CD4-positive, alpha-beta T cell (primary cell): ENCODE measurements around the gene FKBP1A. TPM values are rescaled to one million over a fixed set of nuclear protein-coding genes. Genes with fewer than 3 reads are reported as not detected.

ENCODE experiments used
- ATAC-seq: fragments of 200-7000 bp; cut with Tn5 transposase; one replicate; pipeline ENCODE4 v1.10.0; 2022; ENCODE audit warnings: mild to moderate bottlenecking; ENCODE audit not compliant: poor library complexity
- CTCF ChIA-PET: fragments of 350-600 bp; sonication (Branson Sonifier 250); formaldehyde crosslinking; loops from one replicate; lab custom pipeline; 2021; ENCODE audit warnings: antibody characterized with exemption, inconsistent platforms; lab: Charles Lee
- POLR2A ChIA-PET: fragments of 350-600 bp; sonication (Branson Sonifier 250); formaldehyde crosslinking; loops from one replicate; lab custom pipeline; 2021; ENCODE audit warnings: antibody characterized with exemption, inconsistent platforms; lab: Charles Lee
- DNase-seq, 14 experiments: peaks; one replicate each; pipeline ENCODE4 v3.0.0-alpha.2; 2013 to 2020; ENCODE audit warnings: mixed read lengths in 2 of 14
- H3K27ac ChIP-seq, 2 donors: one replicate each; pipeline versions ENCODE4 v1.5.1 to v1.7.0; 2013; ENCODE audit warnings: low read length in 2 of 2, low read depth in 1 of 2, mild to moderate bottlenecking in 1 of 2
- H3K27me3 ChIP-seq, 2 experiments: 1 replicate in 1 of 2; 2 replicates in 1 of 2; pipeline versions ENCODE4 v1.6.1 to v1.7.0; 2013; ENCODE audit warnings: low read length in 2 of 2, control low read depth in 1 of 2, mild to moderate bottlenecking in 1 of 2, moderate library complexity in 1 of 2; ENCODE audit not compliant: insufficient read depth in 2 of 2, control insufficient read depth in 1 of 2
- H3K36me3 ChIP-seq: one replicate; pipeline ENCODE4 v1.6.1; 2013; ENCODE audit warnings: low read length, control low read depth; ENCODE audit not compliant: insufficient read depth
- H3K4me1 ChIP-seq: one replicate; pipeline ENCODE4 v1.6.1; 2013; ENCODE audit warnings: low read length, control low read depth; ENCODE audit not compliant: insufficient read depth
- H3K4me3 ChIP-seq: one replicate; pipeline ENCODE4 v1.5.1; 2013; ENCODE audit warnings: mild to moderate bottlenecking, low read length, moderate library complexity
- H3K9me3 ChIP-seq, 2 experiments: 1 replicate in 1 of 2; 2 replicates in 1 of 2; pipeline versions ENCODE4 v1.6.1 to v1.7.0; 2013; ENCODE audit warnings: low read length in 2 of 2, mild to moderate bottlenecking in 2 of 2, control low read depth in 1 of 2, moderate library complexity in 1 of 2; ENCODE audit not compliant: control insufficient read depth in 1 of 2, insufficient read depth in 1 of 2
- H3K27ac Mint-ChIP-seq: one replicate; pipeline ENCODE4 v1.8.0; 2020; ENCODE audit warnings: mixed read lengths
- H3K27me3 Mint-ChIP-seq: one replicate; pipeline ENCODE4 v1.8.0; 2021; ENCODE audit warnings: mixed read lengths
- H3K36me3 Mint-ChIP-seq: one replicate; pipeline ENCODE4 v1.8.0; 2021; ENCODE audit warnings: low read depth, mixed read lengths
- H3K4me1 Mint-ChIP-seq: one replicate; pipeline ENCODE4 v1.8.0; 2021; ENCODE audit warnings: low read depth, mixed read lengths
- H3K4me3 Mint-ChIP-seq: one replicate; pipeline ENCODE4 v1.8.0; 2020; ENCODE audit warnings: mild to moderate bottlenecking, mixed read lengths
- H3K9me3 Mint-ChIP-seq: one replicate; pipeline ENCODE4 v1.8.0; 2020; ENCODE audit warnings: mixed read lengths
- CTCF ChIP-seq: fragments of 200-600 bp; IDR thresholded peaks from one replicate; pipeline ENCODE4 v1.8.0; 2022; ENCODE audit warnings: antibody characterized with exemption, mild to moderate bottlenecking
- intact Hi-C, 2 experiments: fragments of 100-400 bp; cut with DNase I in 1 of 2; cut with micrococcal nuclease in 1 of 2; formaldehyde crosslinking; loops; one replicate each; pipeline versions ENCODE4 v1.15.1 to v1.9.0; 2023 to 2025; cut with DNase I, micrococcal nuclease
- total RNA-seq, 174 experiments: library from RNA in 2 of 174; stranded (reverse) in 2 of 174; gene quantifications; one replicate each; pipeline ENCODE4 v1.2.3 and lab custom pipeline; 2021 to 2026

FKBP1A gene
- total RNA-seq, 2 experiments from 2014 or later = 43.3 to 45.4 TPM

GRCh38 chr20:1369970-1370369, 22.9 kb downstream of the FKBP1A start:
- Mint-ChIP-seq H3K9me3 (no peaks in the 10 kb centered on the region), H3K4me1 (peaks cover 42% of the 10 kb centered on the region), H3K27ac (no peak overlapping the region), H3K27me3 (no peaks in the 10 kb centered on the region), H3K4me3 (no peak overlapping the region), H3K36me3 (peaks cover 94% of the 10 kb centered on the region)
- no peak for ATAC-seq
- ChIA-PET POLR2A (no interaction called here), CTCF (interaction anchor here (1.2 kb wide), 1 partner anchor 8 kb away, joined by 4 read pairs; no protein-coding TSS in a partner anchor)
- TF ChIP-seq CTCF = no peak
- no peak for DNase-seq
- no peaks in the 10 kb centered on the region for H3K9me3 ChIP-seq
- no peak overlapping the region for H3K4me3 ChIP-seq
- H3K36me3 ChIP-seq = peaks cover 62% of the 10 kb centered on the region
- H3K4me1 ChIP-seq = peaks cover 3% of the 10 kb centered on the region
- H3K27me3 ChIP-seq = no peaks in the 10 kb centered on the region
- no peak overlapping the region for H3K27ac ChIP-seq
- intact Hi-C loops = no loop called here

GRCh38 chr20:1368448-1369199, 24.2 kb downstream of the FKBP1A start:
- intact Hi-C loops = no loop called here
- Mint-ChIP-seq H3K36me3 (peaks cover 91% of the 10 kb centered on the region), H3K27me3 (no peaks in the 10 kb centered on the region), H3K4me1 (peaks cover 45% of the 10 kb centered on the region), H3K27ac (peak overlapping the region; percentile 50), H3K4me3 (no peak overlapping the region), H3K9me3 (no peaks in the 10 kb centered on the region)
- no peak for TF ChIP-seq CTCF
- no peaks in the 10 kb centered on the region for H3K9me3 ChIP-seq
- H3K36me3 ChIP-seq = peaks cover 55% of the 10 kb centered on the region
- no peak overlapping the region for H3K27ac ChIP-seq
- H3K27me3 ChIP-seq = no peaks in the 10 kb centered on the region
- no peak overlapping the region for H3K4me3 ChIP-seq
- DNase-seq (no peak), ATAC-seq (no peak)
- peaks cover 16% of the 10 kb centered on the region for H3K4me1 ChIP-seq
- ChIA-PET CTCF (interaction anchor here (1.7 kb wide), 1 partner anchor 29 kb away, joined by 4 read pairs; no protein-coding TSS in a partner anchor), POLR2A (no interaction called here)

GRCh38 chr20:1367479-1367878, 25.4 kb downstream of the FKBP1A start:
- peaks cover 49% of the 10 kb centered on the region for H3K4me1 Mint-ChIP-seq
- ChIA-PET POLR2A (no interaction called here), CTCF (interaction anchor here (1.7 kb wide), 1 partner anchor 30 kb away, joined by 4 read pairs; no protein-coding TSS in a partner anchor)
- H3K36me3 ChIP-seq = peaks cover 44% of the 10 kb centered on the region
- H3K27ac Mint-ChIP-seq = peak overlapping the region; percentile 50
- H3K4me1 ChIP-seq = peaks cover 27% of the 10 kb centered on the region
- no peaks in the 10 kb centered on the region for H3K27me3 Mint-ChIP-seq
- DNase-seq = no peak
- H3K36me3 Mint-ChIP-seq = peaks cover 91% of the 10 kb centered on the region
- H3K27ac ChIP-seq = no peak overlapping the region
- no peaks in the 10 kb centered on the region for H3K9me3 Mint-ChIP-seq
- intact Hi-C loops = no loop called here
- H3K4me3 ChIP-seq = no peak overlapping the region
- no peaks in the 10 kb centered on the region for H3K27me3 ChIP-seq
- no peak overlapping the region for H3K4me3 Mint-ChIP-seq
- H3K9me3 ChIP-seq = no peaks in the 10 kb centered on the region
- TF ChIP-seq CTCF = no peak
- no peak for ATAC-seq
